Retinal pigment epithelial cell (primary cell): ENCODE results near the gene NANOG.
"Not testable (repeated sequence)": the region's sequence is repeated elsewhere in the genome, so short reads cannot be mapped to it uniquely, and the experiment has no call there.

ENCODE experiments used
- DNase-seq: peaks from one replicate; pipeline ENCODE4 v3.0.0-alpha.2; 2010; ENCODE audit warnings: low read depth
- H3K4me3 ChIP-seq: 2 replicates; pipeline ENCODE4 v1.5.1; 2011; ENCODE audit warnings: mild to moderate bottlenecking, low read length, control low read depth, moderate library complexity
- CTCF ChIP-seq: conservative IDR thresholded peaks from 2 replicates; pipeline ENCODE4 v1.5.1; 2011; ENCODE audit warnings: low read depth, low read length, control low read depth, inconsistent platforms

Gene NANOG

GRCh38 chr12:7787574-7788293 lies 1.5 kb upstream of the NANOG start:
- H3K4me3 ChIP-seq, result no peak overlapping the region
- TF ChIP-seq CTCF, result no peak
- DNase-seq, result no peak

- no peak overlapping the region for H3K4me3 ChIP-seq
- no peak for DNase-seq
- TF ChIP-seq CTCF, result no peak
Observed at GRCh38 chr12:7788294-7788660, 925 bp upstream of the NANOG start.

- DNase-seq, result no peak
- no peak overlapping the region for H3K4me3 ChIP-seq
- no peak for TF ChIP-seq CTCF
Observed at GRCh38 chr12:7793211-7793610, 4.0 kb downstream of the NANOG start.

GRCh38 chr12:7797269-7797668 lies 8.1 kb downstream of the NANOG start:
- DNase-seq, H3K4me3 ChIP-seq: not testable (repeated sequence)

GRCh38 chr12:7797698-7798398 lies 8.6 kb downstream of the NANOG start:
- DNase-seq, result no peak
- no peak overlapping the region for H3K4me3 ChIP-seq
- TF ChIP-seq CTCF, result no peak

- not testable (repeated sequence) for DNase-seq, H3K4me3 ChIP-seq
Observed at GRCh38 chr12:7798750-7799308, 9.6 kb downstream of the NANOG start.

GRCh38 chr12:7801460-7801859 lies 12.3 kb downstream of the NANOG start:
- DNase-seq, result no peak
- TF ChIP-seq CTCF, result no peak
- H3K4me3 ChIP-seq, result no peak overlapping the region

- H3K4me3 ChIP-seq, DNase-seq: not testable (repeated sequence)
Observed at GRCh38 chr12:7806319-7806718, 17.1 kb downstream of the NANOG start.
